ENCODE data around the gene RFX5. TPM values are rescaled to one million over a fixed set of nuclear protein-coding genes. Genes with fewer than 3 reads are reported as not detected.
A peak's percentile ranks its signal among the peaks of the same experiment; 100 is the strongest.

The RFX5 gene
- total RNA-seq, 2 donors from 2014 or later, result 28.6 to 44.1 TPM

GRCh38 chr1:151370211-151370911 lies 23.3 kb upstream of the RFX5 start:
- peaks cover 2% of the 10 kb centered on the region for H3K36me3 ChIP-seq
- peak overlapping the region; percentile 58 to 81 for H3K9ac ChIP-seq (ENCODE audit: low read depth in 2 of 2, low read length in 2 of 2)
- peak; percentile 50 for DNase-seq
- H3K4me3 ChIP-seq, result peak overlapping the region; percentile 52
- TF ChIP-seq CTCF (IDR thresholded peaks at IDR 0.05), result no peak
- H3K27ac ChIP-seq, result peak overlapping the region; percentile 87
- H3K4me1 ChIP-seq, result peaks cover 4% of the 10 kb centered on the region
- no peaks in the 10 kb centered on the region for H3K9me3 ChIP-seq
- no peaks in the 10 kb centered on the region for H3K27me3 ChIP-seq
- intact Hi-C loops (cut with DNase I), result no loop called here

- H3K36me3 ChIP-seq, result peaks cover 7% of the 10 kb centered on the region
These were observed 22.6 kb upstream of the RFX5 start for GRCh38 chr1:151369621-151370048.

GRCh38 chr1:151369302-151369610 lies 22.2 kb upstream of the RFX5 start:
- Histone ChIP-seq H3K27ac (no peak overlapping the region), H3K9me3 (no peaks in the 10 kb centered on the region), H3K4me3 (no peak overlapping the region), H3K9ac (ENCODE audit: low read depth in 2 of 2, low read length in 2 of 2) (peak overlapping the region in 1 of 2 donors; percentile 81), H3K4me1 (peaks cover 3% of the 10 kb centered on the region), H3K27me3 (no peaks in the 10 kb centered on the region), H3K36me3 (peaks cover 7% of the 10 kb centered on the region)
- no peak for TF ChIP-seq CTCF (IDR thresholded peaks at IDR 0.05)
- intact Hi-C loops (cut with DNase I), result no loop called here
- no peak for DNase-seq

More at GRCh38 chr1:151369621-151370048, 22.6 kb upstream of the RFX5 start:
- H3K27me3 ChIP-seq, result no peaks in the 10 kb centered on the region
- no peak overlapping the region for H3K4me3 ChIP-seq
- peak overlapping the region; percentile 87 for H3K27ac ChIP-seq
- intact Hi-C loops (cut with DNase I), result no loop called here
- H3K4me1 ChIP-seq, result peaks cover 4% of the 10 kb centered on the region
- DNase-seq, result peak; percentile 45
- H3K9ac ChIP-seq (ENCODE audit: low read depth in 2 of 2, low read length in 2 of 2), result peak overlapping the region in 1 of 2 donors; percentile 81
- TF ChIP-seq CTCF (IDR thresholded peaks at IDR 0.05), result peak; percentile 11
- H3K9me3 ChIP-seq, result no peaks in the 10 kb centered on the region

- no peak for TF ChIP-seq CTCF (IDR thresholded peaks at IDR 0.05)
- intact Hi-C loops (cut with DNase I), result no loop called here
- Histone ChIP-seq H3K27me3 (no peaks in the 10 kb centered on the region), H3K4me1 (no peaks in the 10 kb centered on the region), H3K4me3 (no peak overlapping the region), H3K9me3 (no peaks in the 10 kb centered on the region), H3K9ac (ENCODE audit: low read depth in 2 of 2, low read length in 2 of 2) (no peak overlapping the region), H3K36me3 (peaks cover 7% of the 10 kb centered on the region), H3K27ac (no peak overlapping the region)
- DNase-seq, result peak; percentile 68
These were observed 21.6 kb upstream of the RFX5 start for GRCh38 chr1:151368393-151369301.

- DNase-seq, result no peak
- TF ChIP-seq CTCF (IDR thresholded peaks at IDR 0.05), result no peak
- Histone ChIP-seq H3K27ac (no peak overlapping the region), H3K4me3 (no peak overlapping the region), H3K9me3 (no peaks in the 10 kb centered on the region), H3K9ac (ENCODE audit: low read depth in 2 of 2, low read length in 2 of 2) (no peak overlapping the region), H3K36me3 (peaks cover 7% of the 10 kb centered on the region), H3K4me1 (no peaks in the 10 kb centered on the region), H3K27me3 (no peaks in the 10 kb centered on the region)
- intact Hi-C loops (cut with DNase I), result no loop called here
These were observed 20.8 kb upstream of the RFX5 start for GRCh38 chr1:151367658-151368392.

Measured in colonic mucosa (tissue), 4 donors.